Naive thymus-derived CD4-positive, alpha-beta T cell (primary cell): ENCODE measurements around the gene HDAC4. TPM values are rescaled to one million over a fixed set of nuclear protein-coding genes. Genes with fewer than 3 reads are reported as not detected.

Source experiments
- ATAC-seq: fragments of 150-1000 bp; cut with Tn5 transposase; 2 replicates; pipeline ENCODE4 v1.10.0; 2021; ENCODE audit warnings: mild to moderate bottlenecking, moderate library complexity
- CTCF ChIA-PET: fragments of 350-600 bp; sonication (Branson Sonifier 250); formaldehyde crosslinking; loops from one replicate; lab custom pipeline; 2021; ENCODE audit warnings: antibody characterized with exemption; lab: Charles Lee
- POLR2A ChIA-PET: fragments of 350-600 bp; sonication (Branson Sonifier 250); formaldehyde crosslinking; loops from one replicate; lab custom pipeline; 2021; ENCODE audit warnings: antibody characterized with exemption, inconsistent platforms; lab: Charles Lee
- DNase-seq, 9 donors: peaks; one replicate each; pipeline versions ENCODE4 v3.0.0 to v3.0.0-alpha.2; 2020 to 2022; ENCODE audit warnings: mixed read lengths in 1 of 9
- H3K27ac ChIP-seq: one replicate; pipeline ENCODE4 v1.7.0; 2013; ENCODE audit warnings: mild to moderate bottlenecking, low read depth, low read length, moderate library complexity
- H3K27me3 ChIP-seq, 2 donors: one replicate each; pipeline ENCODE4 v1.7.0; 2013; ENCODE audit warnings: low read length in 2 of 2, mild to moderate bottlenecking in 2 of 2, moderate library complexity in 2 of 2; ENCODE audit not compliant: control insufficient read depth in 2 of 2, insufficient read depth in 2 of 2
- H3K36me3 ChIP-seq, 3 experiments: 1 replicate in 2 of 3; 2 replicates in 1 of 3; pipeline ENCODE4 v1.7.0; 2013; ENCODE audit warnings: low read length in 3 of 3, mild to moderate bottlenecking in 3 of 3, moderate library complexity in 1 of 3; ENCODE audit not compliant: insufficient read depth in 3 of 3, control insufficient read depth in 2 of 3
- H3K4me1 ChIP-seq, 2 donors: one replicate each; pipeline ENCODE4 v1.7.0; 2013; ENCODE audit warnings: low read length in 2 of 2, mild to moderate bottlenecking in 2 of 2, moderate library complexity in 1 of 2; ENCODE audit not compliant: control insufficient read depth in 2 of 2, insufficient read depth in 2 of 2
- H3K4me3 ChIP-seq: 2 replicates; pipeline ENCODE4 v1.7.0; 2013; ENCODE audit warnings: mild to moderate bottlenecking, low read length
- H3K9me3 ChIP-seq, 3 experiments: 1 replicate in 2 of 3; 2 replicates in 1 of 3; pipeline ENCODE4 v1.7.0; 2013; ENCODE audit warnings: low read length in 3 of 3; ENCODE audit not compliant: control insufficient read depth in 2 of 3
- H3K27ac Mint-ChIP-seq, 9 donors: one replicate each; pipeline ENCODE4 v1.8.0; 2020 to 2022; ENCODE audit warnings: mixed read lengths in 9 of 9, mild to moderate bottlenecking in 8 of 9, moderate library complexity in 5 of 9, inconsistent platforms in 2 of 9
- H3K27me3 Mint-ChIP-seq, 5 donors: one replicate each; pipeline ENCODE4 v1.8.0; 2021 to 2022; ENCODE audit warnings: mixed read lengths in 5 of 5, mild to moderate bottlenecking in 1 of 5
- H3K36me3 Mint-ChIP-seq, 5 donors: one replicate each; pipeline ENCODE4 v1.8.0; 2020 to 2022; ENCODE audit warnings: mixed read lengths in 5 of 5, mild to moderate bottlenecking in 3 of 5, inconsistent platforms in 1 of 5
- H3K4me1 Mint-ChIP-seq, 7 donors: one replicate each; pipeline ENCODE4 v1.8.0; 2020 to 2022; ENCODE audit warnings: mixed read lengths in 7 of 7, mild to moderate bottlenecking in 3 of 7, inconsistent platforms in 1 of 7
- H3K4me3 Mint-ChIP-seq, 10 donors: one replicate each; pipeline ENCODE4 v1.8.0; 2020 to 2022; ENCODE audit warnings: mild to moderate bottlenecking in 10 of 10, mixed read lengths in 10 of 10, moderate library complexity in 6 of 10, inconsistent platforms in 2 of 10
- H3K9me3 Mint-ChIP-seq, 11 donors: one replicate each; pipeline ENCODE4 v1.8.0; 2020 to 2022; ENCODE audit warnings: mixed read lengths in 11 of 11, mild to moderate bottlenecking in 4 of 11, inconsistent platforms in 1 of 11, moderate library complexity in 1 of 11
- intact Hi-C, 2 donors: fragments of 100-400 bp; cut with micrococcal nuclease; formaldehyde crosslinking; loops; one replicate each; pipeline ENCODE4 v1.15.1; 2023
- polyA plus RNA-seq, 2 donors: library from polyadenylated mRNA; unstranded; fragments of 300-500 nt; fragmentation: Illumina TruSeq; gene quantifications; one replicate each; pipeline ENCODE4 v1.2.3, GENCODE V29; 2021
- total RNA-seq, 6 experiments: library from RNA in 5 of 6; stranded (reverse) in 5 of 6; gene quantifications; 1 replicate in 5 of 6; 2 replicates in 1 of 6; pipeline ENCODE4 v1.2.3 and lab custom pipeline; 2021 to 2026

The HDAC4 gene
- total and polyA plus RNA-seq, 7 experiments from 2014 or later = 7.4 to 101 (median 55.3) TPM

DNA sequence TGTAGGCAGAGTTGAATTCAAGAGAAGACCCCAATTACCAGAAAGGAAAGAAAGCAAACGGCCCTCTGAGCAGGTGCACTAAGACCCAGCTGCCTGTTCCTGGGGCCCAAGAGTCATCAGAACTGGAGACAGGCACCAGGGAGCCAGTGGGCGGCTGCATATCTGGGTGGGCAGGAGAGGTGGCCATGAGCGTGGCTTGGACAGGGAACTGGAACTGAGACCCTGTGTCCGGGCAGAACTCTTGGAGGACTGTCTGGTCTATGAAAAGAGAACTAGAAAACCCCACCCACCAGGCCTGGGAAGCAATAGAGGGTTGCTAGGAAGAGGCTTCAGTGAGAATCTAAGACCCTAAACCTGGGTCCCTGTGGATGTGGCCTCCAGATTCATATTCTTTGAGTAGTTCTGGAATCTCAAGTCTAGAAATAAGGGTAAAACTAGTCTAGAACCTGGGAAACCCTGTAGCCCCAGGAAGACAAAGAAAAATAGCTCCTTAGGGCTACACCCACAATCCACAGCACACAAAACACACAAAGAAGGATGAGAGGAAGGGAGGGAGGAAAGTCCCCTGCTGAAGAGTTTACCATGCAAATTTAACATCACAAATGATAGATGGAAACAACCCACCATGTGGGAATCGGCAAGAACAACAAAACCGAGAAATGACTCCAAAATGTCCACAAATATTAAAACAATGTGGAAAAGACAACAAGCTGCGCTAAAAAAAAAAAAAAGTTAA, 147.0 kb downstream of the HDAC4 start:
- Mint-ChIP-seq H3K4me3 (peak overlapping the region in 9 of 10 donors; percentile 82 to 93 (median 87)), H3K4me1 (peaks cover 53 to 95% (median 77%) of the 10 kb centered on the region in 7 donors), H3K36me3 (peaks cover 11 to 40% (median 22%) of the 10 kb centered on the region in 5 donors), H3K9me3 (peaks cover 5 to 17% (median 8%) of the 10 kb centered on the region in 11 donors), H3K27ac (peak overlapping the region in 8 of 9 donors; percentile 53 to 92 (median 81)), H3K27me3 (peaks cover 0 to 4% (median 0%) of the 10 kb centered on the region in 5 donors)
- H3K4me3 ChIP-seq = no peak overlapping the region
- no peaks in the 10 kb centered on the region for H3K36me3 ChIP-seq
- intact Hi-C loops = loop anchor here in 1 of 2 donors (1.0 kb wide), 1 partner anchor 11 kb away; no protein-coding TSS in a partner anchor
- no peaks in the 10 kb centered on the region for H3K27me3 ChIP-seq
- H3K4me1 ChIP-seq = peaks cover 12 to 59% of the 10 kb centered on the region in 2 donors
- ChIA-PET POLR2A (interaction anchor here (1.1 to 4.1 kb wide), 6 partner anchors 11 to 42 kb away, joined by 4 to 14 read pairs (median 5); no protein-coding TSS in a partner anchor), CTCF (interaction anchor here (0.6 to 1.0 kb wide), 2 partner anchors 14 to 37 kb away, joined by 3 to 4 read pairs; no protein-coding TSS in a partner anchor)
- DNase-seq = no peak
- no peak for ATAC-seq
- H3K27ac ChIP-seq = no peak overlapping the region
- H3K9me3 ChIP-seq = peaks cover 0 to 5% (median 0%) of the 10 kb centered on the region in 3 experiments

DNA sequence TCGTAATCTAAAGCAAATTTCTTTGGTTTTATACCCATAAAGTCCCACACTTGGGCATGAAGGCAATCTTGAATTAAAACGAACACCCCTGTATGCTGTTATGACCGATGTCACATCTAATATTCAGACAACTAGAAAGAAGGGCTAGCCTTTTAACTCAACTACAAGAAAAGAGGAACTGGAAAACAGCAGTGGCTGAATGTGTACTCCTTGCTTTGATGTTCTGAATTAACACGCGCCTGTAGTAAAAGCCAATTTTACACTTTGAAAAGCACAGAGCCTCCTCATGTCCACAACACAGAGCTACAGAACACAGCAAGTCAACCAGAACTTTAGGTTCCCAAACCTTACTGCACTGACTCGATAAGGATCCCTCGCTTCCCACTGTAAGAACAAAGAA, 147.6 kb downstream of the HDAC4 start:
- POLR2A ChIA-PET = interaction anchor here (1.1 to 4.1 kb wide), 8 partner anchors 9 to 43 kb away, joined by 3 to 14 read pairs (median 5); no protein-coding TSS in a partner anchor
- H3K4me3 ChIP-seq = peak overlapping the region; percentile 18
- Mint-ChIP-seq H3K4me1 (peaks cover 51 to 95% (median 77%) of the 10 kb centered on the region in 7 donors), H3K4me3 (peak overlapping the region in 9 of 10 donors; percentile 82 to 93 (median 87)), H3K9me3 (peaks cover 5 to 14% (median 8%) of the 10 kb centered on the region in 11 donors), H3K36me3 (peaks cover 11 to 38% (median 18%) of the 10 kb centered on the region in 5 donors), H3K27ac (peak overlapping the region in 8 of 9 donors; percentile 61 to 92 (median 81)), H3K27me3 (peaks cover 0 to 4% (median 0%) of the 10 kb centered on the region in 5 donors)
- peaks cover 0 to 5% (median 0%) of the 10 kb centered on the region in 3 experiments for H3K9me3 ChIP-seq
- peaks cover 6 to 56% of the 10 kb centered on the region in 2 donors for H3K4me1 ChIP-seq
- ATAC-seq = peak; percentile 53
- H3K27ac ChIP-seq = no peak overlapping the region
- intact Hi-C loops = no loop called here
- no peaks in the 10 kb centered on the region for H3K36me3 ChIP-seq
- no peak for DNase-seq
- CTCF ChIA-PET = interaction anchor here (0.9 to 1.1 kb wide), 3 partner anchors 9 to 47 kb away, joined by 3 read pairs; no protein-coding TSS in a partner anchor
- no peaks in the 10 kb centered on the region for H3K27me3 ChIP-seq

- peak overlapping the region in 9 of 10 donors; percentile 82 to 93 (median 87) for H3K4me3 Mint-ChIP-seq
- DNase-seq = no peak
- Histone ChIP-seq H3K9me3 (peaks cover 0 to 5% (median 0%) of the 10 kb centered on the region in 3 experiments), H3K27me3 (no peaks in the 10 kb centered on the region), H3K36me3 (no peaks in the 10 kb centered on the region), H3K4me3 (peak overlapping the region; percentile 18), H3K4me1 (peaks cover 5 to 55% of the 10 kb centered on the region in 2 donors), H3K27ac (peak overlapping the region; percentile 23)
- H3K4me1 Mint-ChIP-seq = peaks cover 47 to 92% (median 74%) of the 10 kb centered on the region in 7 donors
- peak; percentile 71 for ATAC-seq
- H3K27ac Mint-ChIP-seq = peak overlapping the region in 8 of 9 donors; percentile 61 to 92 (median 81)
- CTCF ChIA-PET = interaction anchor here (0.8 to 1.2 kb wide), 4 partner anchors 9 to 47 kb away, joined by 3 read pairs; no protein-coding TSS in a partner anchor
- H3K36me3 Mint-ChIP-seq = peaks cover 8 to 34% (median 13%) of the 10 kb centered on the region in 5 donors
- peaks cover 4 to 10% (median 5%) of the 10 kb centered on the region in 11 donors for H3K9me3 Mint-ChIP-seq
- intact Hi-C loops = no loop called here
- H3K27me3 Mint-ChIP-seq = peaks cover 0 to 4% (median 0%) of the 10 kb centered on the region in 5 donors
- POLR2A ChIA-PET = interaction anchor here (0.5 to 4.1 kb wide), 9 partner anchors 9 to 43 kb away, joined by 3 to 14 read pairs (median 5); no protein-coding TSS in a partner anchor
Observed at GRCh38 chr2:239252801-239253200, 148.0 kb downstream of the HDAC4 start.

DNA sequence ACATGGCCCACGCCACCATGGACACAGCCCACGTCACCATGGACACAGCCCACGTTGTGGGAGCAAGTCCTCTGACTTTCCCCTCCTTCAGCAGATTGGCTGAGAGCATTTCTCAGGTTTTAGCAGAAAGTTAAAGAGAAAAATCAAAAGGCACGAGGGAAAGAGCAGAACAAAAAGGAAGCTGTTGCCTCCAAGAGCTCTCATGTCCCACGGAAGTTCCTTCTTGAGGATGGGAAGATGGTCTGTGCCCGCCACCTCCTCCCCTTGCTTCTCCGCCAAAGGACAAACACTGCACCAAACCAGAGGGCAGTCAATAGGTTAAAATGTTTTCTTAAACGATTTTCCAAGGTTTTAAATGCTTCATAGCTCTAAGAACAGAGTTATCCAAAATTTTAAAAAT, 148.4 kb downstream of the HDAC4 start:
- no peaks in the 10 kb centered on the region for H3K36me3 ChIP-seq
- intact Hi-C loops = no loop called here
- ChIA-PET POLR2A (interaction anchor here (0.5 to 4.1 kb wide), 12 partner anchors 10 to 43 kb away, joined by 3 to 14 read pairs (median 5); no protein-coding TSS in a partner anchor), CTCF (interaction anchor here (0.8 to 1.2 kb wide), 4 partner anchors 8 to 48 kb away, joined by 3 read pairs; no protein-coding TSS in a partner anchor)
- H3K27ac Mint-ChIP-seq = peak overlapping the region in 6 of 9 donors; percentile 16 to 92 (median 70)
- no peak for DNase-seq
- H3K4me1 Mint-ChIP-seq = peaks cover 47 to 92% (median 74%) of the 10 kb centered on the region in 7 donors
- H3K36me3 Mint-ChIP-seq = peaks cover 4 to 30% (median 13%) of the 10 kb centered on the region in 5 donors
- H3K27ac ChIP-seq = no peak overlapping the region
- peaks cover 5 to 59% of the 10 kb centered on the region in 2 donors for H3K4me1 ChIP-seq
- H3K27me3 ChIP-seq = no peaks in the 10 kb centered on the region
- H3K9me3 Mint-ChIP-seq = peaks cover under 1 to 6% (median 3%) of the 10 kb centered on the region in 11 donors
- peaks cover 0 to 4% (median 0%) of the 10 kb centered on the region in 5 donors for H3K27me3 Mint-ChIP-seq
- peak overlapping the region in 9 of 10 donors; percentile 55 to 93 (median 85) for H3K4me3 Mint-ChIP-seq
- ATAC-seq = no peak
- peaks cover 0 to 1% (median 0%) of the 10 kb centered on the region in 3 experiments for H3K9me3 ChIP-seq
- H3K4me3 ChIP-seq = no peak overlapping the region

DNA sequence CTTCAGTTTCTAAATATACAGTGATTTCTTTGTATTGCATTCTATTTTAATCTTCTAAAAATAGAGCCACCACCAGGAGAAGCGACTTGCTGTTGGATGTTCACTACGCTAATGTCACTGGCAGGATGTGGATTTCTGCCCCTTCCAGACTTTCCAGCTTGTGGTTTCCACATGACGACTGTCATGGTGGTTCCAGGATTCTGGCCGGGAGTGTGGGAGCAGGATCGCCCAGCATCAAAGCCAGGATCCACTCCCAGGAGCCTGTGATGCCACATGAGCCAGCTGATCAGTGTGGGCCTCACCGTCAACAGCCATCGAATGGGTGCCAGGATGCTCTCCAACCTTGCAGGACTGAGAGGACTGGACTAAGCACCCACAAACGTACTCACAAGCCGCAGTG, 148.8 kb downstream of the HDAC4 start:
- peaks cover 49 to 92% (median 74%) of the 10 kb centered on the region in 7 donors for H3K4me1 Mint-ChIP-seq
- ATAC-seq (no peak), DNase-seq (no peak)
- H3K27ac ChIP-seq = no peak overlapping the region
- H3K36me3 Mint-ChIP-seq = peaks cover 0 to 25% (median 9%) of the 10 kb centered on the region in 5 donors
- ChIA-PET CTCF (interaction anchor here (0.7 to 1.2 kb wide), 3 partner anchors 12 to 144 kb away, joined by 3 to 4 read pairs (median 3); no protein-coding TSS in a partner anchor), POLR2A (interaction anchor here (1.1 to 4.1 kb wide), 9 partner anchors 12 to 43 kb away, joined by 3 to 14 read pairs (median 5); no protein-coding TSS in a partner anchor)
- no peaks in the 10 kb centered on the region for H3K36me3 ChIP-seq
- H3K9me3 ChIP-seq = no peaks in the 10 kb centered on the region
- peaks cover 0 to 4% (median 0%) of the 10 kb centered on the region in 5 donors for H3K27me3 Mint-ChIP-seq
- intact Hi-C loops = no loop called here
- peaks cover 0 to 2% (median 0%) of the 10 kb centered on the region in 11 donors for H3K9me3 Mint-ChIP-seq
- H3K27ac Mint-ChIP-seq = peak overlapping the region in 6 of 9 donors; percentile 16 to 52 (median 26)
- no peak overlapping the region for H3K4me3 ChIP-seq
- no peaks in the 10 kb centered on the region for H3K27me3 ChIP-seq
- peak overlapping the region in 8 of 10 donors; percentile 17 to 93 (median 56) for H3K4me3 Mint-ChIP-seq
- peaks cover 5 to 61% of the 10 kb centered on the region in 2 donors for H3K4me1 ChIP-seq
